HG02759 (cell line): ENCODE data around the gene ZC3H4.
"Not testable (repeated sequence)": the region's sequence is repeated elsewhere in the genome, so short reads cannot be mapped to it uniquely, and the experiment has no call there.

Experiments used
- ATAC-seq: cut with Tn5 transposase; IDR thresholded peaks from one replicate; pipeline ENCODE4 v1.9.1; 2021; ENCODE audit warnings: mild to moderate bottlenecking, moderate library complexity; ENCODE audit not compliant: unreplicated experiment

Gene ZC3H4

GRCh38 chr19:47109177-47109540 lies 4.4 kb downstream of the ZC3H4 start:
- ATAC-seq, result no peak

- ATAC-seq, result no peak
Observed at GRCh38 chr19:47107953-47108746, 5.4 kb downstream of the ZC3H4 start.

GRCh38 chr19:47107202-47107952 lies 6.2 kb downstream of the ZC3H4 start:
- no peak for ATAC-seq

- no peak for ATAC-seq
Observed at GRCh38 chr19:47106821-47107201, 6.8 kb downstream of the ZC3H4 start.

- ATAC-seq, result no peak
Observed at GRCh38 chr19:47105874-47106273, 7.7 kb downstream of the ZC3H4 start.

GRCh38 chr19:47104680-47105079 lies 8.9 kb downstream of the ZC3H4 start:
- no peak for ATAC-seq

- ATAC-seq, result no peak
Observed at GRCh38 chr19:47102346-47103060, 11.1 kb downstream of the ZC3H4 start.

- not testable (repeated sequence) for ATAC-seq
Observed at GRCh38 chr19:47101116-47101515, 12.5 kb downstream of the ZC3H4 start.

- ATAC-seq, result no peak
Observed at GRCh38 chr19:47100290-47100689, 13.3 kb downstream of the ZC3H4 start.

GRCh38 chr19:47099576-47100050 lies 14.0 kb downstream of the ZC3H4 start:
- ATAC-seq, result no peak

- ATAC-seq, result no peak
Observed at GRCh38 chr19:47098608-47099007, 15.0 kb downstream of the ZC3H4 start.

GRCh38 chr19:47097396-47098201 lies 16.0 kb downstream of the ZC3H4 start:
- ATAC-seq, result no peak

- no peak for ATAC-seq
Observed at GRCh38 chr19:47096721-47097120, 16.9 kb downstream of the ZC3H4 start.

GRCh38 chr19:47096100-47096704 lies 17.4 kb downstream of the ZC3H4 start:
- no peak for ATAC-seq

GRCh38 chr19:47095476-47096099 lies 18.0 kb downstream of the ZC3H4 start:
- no peak for ATAC-seq

- ATAC-seq, result no peak
Observed at GRCh38 chr19:47094557-47095475, 18.8 kb downstream of the ZC3H4 start.

- peak; percentile 64 for ATAC-seq
Observed at GRCh38 chr19:47093841-47094240, 19.7 kb downstream of the ZC3H4 start.

GRCh38 chr19:47093254-47093653 lies 20.3 kb downstream of the ZC3H4 start:
- no peak for ATAC-seq
